ELR (cell line): ENCODE data around the gene MYO1B.

Experiments used
- DNase-seq: peaks from one replicate; pipeline ENCODE4 v3.0.0-alpha.2; 2015; ENCODE audit warnings: low read depth

Gene MYO1B

GRCh38 chr2:191245046-191245868 is at the start of gene MYO1B:
MYO1B (plus strand) TSS chr2:191245404; CDS start chr2:191276896, 31,492 bp downstream.
- peak; percentile 88 for DNase-seq

DNA sequence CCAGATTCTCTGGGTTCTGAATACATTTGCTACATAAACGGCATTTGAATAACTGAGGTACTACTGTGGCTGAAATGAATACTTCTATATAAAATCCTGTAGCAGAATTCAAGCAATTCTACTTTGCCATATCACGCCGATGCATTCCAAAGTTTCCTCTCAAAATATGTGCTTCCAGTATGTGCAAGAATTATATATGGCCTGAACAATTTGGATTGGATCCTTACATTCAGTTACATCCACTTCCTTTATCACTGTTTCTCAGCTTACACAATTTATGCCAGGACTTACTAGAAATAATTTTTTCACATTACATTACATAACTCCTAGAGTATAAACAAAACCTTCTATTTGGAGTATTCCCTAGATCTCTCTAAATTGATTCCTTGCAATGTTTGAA is 48.1 kb upstream of the MYO1B start:
- no peak for DNase-seq

DNA sequence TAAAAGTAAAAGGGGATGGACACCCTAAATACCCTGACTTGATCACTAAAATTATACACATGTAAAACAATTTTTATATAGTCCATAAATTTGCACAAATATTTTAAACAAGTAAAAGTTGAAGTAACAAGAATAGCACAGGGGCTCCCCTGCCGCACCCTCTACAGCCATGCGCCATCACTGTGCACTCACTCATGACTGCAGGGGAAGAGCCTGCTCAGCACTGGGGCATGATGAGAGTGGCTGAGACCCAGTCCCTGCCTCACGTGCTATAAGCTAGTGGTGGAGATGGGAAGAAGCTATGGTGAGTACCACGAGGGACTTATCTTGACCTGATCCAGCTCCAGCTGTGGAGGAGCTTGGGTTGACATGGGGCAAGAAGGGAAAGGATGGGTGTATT is 46.9 kb upstream of the MYO1B start:
- DNase-seq: no peak

DNA sequence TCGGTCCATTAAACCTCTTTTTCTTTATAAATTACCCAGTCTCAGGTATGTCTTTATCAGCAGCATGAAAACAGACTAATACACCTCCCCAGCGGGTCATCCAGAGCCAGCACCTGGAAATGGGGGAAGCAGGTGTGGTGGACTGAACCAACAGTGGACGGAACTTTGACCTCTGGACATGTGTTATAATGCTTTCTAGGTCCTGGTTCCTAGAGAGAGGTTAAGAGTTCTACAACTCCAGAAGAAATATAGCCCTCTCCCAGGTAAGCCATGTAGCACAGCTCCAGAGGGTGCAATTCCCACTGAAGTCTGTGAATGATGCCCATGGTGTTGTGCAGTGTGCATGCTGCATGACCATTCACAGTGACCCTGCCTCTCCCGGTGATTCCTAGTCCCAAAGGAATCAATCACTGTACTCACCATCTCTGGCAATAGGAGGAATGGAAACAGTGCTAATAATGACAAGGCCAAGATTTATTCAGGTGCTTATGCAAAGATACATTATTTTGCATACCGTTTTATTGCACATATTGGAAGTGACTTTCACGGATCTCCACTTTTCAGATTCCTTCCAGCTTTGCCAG is 45.2 kb upstream of the MYO1B start:
- no peak for DNase-seq

- DNase-seq: no peak
Observed at GRCh38 chr2:191200910-191201309, 44.3 kb upstream of the MYO1B start.

DNA sequence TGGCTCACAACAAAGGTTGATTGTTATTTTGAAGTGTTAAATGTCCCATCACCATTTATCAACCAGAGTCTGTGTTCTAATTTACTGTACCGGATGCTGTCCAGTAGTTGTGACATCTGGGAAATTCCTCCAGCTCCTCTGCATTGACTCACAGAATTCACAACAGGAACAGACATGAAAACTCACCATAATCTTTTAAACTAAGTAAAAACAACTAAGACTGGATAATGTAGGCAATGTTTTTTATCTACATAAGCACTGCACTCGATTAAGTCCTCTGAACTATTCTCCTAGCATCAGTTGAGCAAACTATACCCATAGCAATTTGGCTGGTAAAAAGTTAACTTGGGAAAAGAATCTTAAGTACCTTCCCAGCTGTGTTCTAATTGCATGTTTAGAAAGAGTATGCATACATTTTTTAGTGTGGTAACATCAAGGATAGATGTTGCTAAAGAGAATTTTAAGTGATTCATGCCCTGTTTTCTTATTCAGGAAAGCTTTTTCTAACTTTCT is 42.9 kb upstream of the MYO1B start:
- DNase-seq: peak; percentile 87

- peak; percentile 65 for DNase-seq
Observed at GRCh38 chr2:191202881-191203397, 42.3 kb upstream of the MYO1B start.

DNA sequence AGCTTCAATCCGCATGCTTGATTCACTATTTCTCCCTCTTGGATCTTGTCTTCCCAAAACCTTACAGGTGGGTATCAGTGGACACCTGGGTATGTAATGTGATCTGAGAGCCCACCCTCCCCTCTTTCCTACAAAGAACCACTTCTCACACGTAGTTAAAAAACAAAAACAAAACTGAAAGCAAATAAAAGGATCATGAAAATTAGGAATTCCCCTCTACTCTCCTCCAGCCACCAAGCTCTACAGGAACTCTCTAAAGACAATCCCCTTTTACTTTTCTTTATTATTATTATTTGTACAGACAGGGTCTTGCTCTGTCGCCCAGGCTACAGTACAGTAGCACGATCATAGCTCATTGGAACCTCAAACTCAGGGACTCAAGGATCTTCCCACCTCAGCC is 40.8 kb upstream of the MYO1B start:
- DNase-seq: no peak

GRCh38 chr2:191206613-191207471 is 38.4 kb upstream of the MYO1B start:
- no peak for DNase-seq

DNA sequence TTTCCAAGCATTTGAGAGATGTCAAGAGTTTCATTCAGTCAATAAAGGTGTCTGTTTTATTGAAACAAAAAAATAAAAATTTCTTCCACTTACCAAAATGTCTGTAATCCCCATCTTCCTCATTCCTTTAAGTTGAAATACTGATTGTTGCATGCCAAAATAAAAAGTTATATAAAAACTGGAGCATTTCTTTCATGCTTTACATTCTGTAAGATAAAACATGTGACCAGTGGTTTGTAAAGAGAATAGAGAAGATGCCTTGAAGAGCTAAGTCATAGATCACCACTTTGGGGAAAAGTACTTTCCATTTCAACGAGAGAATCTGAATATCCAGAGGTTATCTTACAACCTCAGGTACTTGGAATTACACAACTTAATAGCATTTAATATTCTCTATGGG is 35.9 kb upstream of the MYO1B start:
- no peak for DNase-seq

DNA sequence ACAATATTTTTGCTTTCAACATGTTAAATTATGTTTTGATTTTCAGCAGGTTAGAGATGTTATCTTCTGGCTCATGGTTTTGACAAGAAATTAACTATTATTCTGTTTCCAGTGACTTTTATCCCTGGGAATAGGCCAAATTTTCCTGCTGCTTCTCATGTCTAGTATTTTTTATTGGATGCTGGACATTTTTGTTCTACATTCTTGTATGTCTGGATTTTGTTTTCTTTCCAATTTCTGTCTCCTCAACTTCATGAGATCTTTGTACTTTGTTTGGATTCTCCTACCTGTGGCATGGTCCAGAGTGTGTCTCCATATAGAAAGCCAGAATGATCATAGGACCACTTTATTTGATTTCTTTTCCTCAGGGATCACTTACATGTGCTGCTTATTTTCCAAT is 33.1 kb upstream of the MYO1B start:
- DNase-seq: no peak

- no peak for DNase-seq
Observed at GRCh38 chr2:191213333-191213732, 31.9 kb upstream of the MYO1B start.

- no peak for DNase-seq
Observed at GRCh38 chr2:191215230-191215629, 30.0 kb upstream of the MYO1B start.

GRCh38 chr2:191215666-191216065 is 29.5 kb upstream of the MYO1B start:
- DNase-seq: no peak

DNA sequence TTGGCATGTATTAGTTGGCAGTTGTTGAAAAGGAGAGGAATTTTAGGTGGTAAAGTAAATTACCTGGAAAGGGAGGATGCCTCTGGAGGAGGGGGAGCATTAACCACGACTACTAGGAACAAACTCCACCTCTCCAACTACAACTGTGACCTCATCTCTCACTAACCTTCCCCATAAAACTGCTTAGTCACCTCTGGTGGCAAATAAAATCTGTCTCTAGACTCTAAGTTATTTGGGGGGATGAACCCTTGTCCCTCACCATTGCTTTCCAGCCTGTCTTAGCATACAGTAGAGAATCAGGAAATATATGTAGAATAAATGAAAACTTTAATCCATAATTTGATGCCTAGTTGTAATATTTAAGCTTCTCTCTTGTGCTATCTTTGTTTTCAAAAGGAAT is 27.6 kb upstream of the MYO1B start:
- peak; percentile 82 for DNase-seq

GRCh38 chr2:191218292-191218898 is 26.8 kb upstream of the MYO1B start:
- peak; percentile 82 for DNase-seq

DNA sequence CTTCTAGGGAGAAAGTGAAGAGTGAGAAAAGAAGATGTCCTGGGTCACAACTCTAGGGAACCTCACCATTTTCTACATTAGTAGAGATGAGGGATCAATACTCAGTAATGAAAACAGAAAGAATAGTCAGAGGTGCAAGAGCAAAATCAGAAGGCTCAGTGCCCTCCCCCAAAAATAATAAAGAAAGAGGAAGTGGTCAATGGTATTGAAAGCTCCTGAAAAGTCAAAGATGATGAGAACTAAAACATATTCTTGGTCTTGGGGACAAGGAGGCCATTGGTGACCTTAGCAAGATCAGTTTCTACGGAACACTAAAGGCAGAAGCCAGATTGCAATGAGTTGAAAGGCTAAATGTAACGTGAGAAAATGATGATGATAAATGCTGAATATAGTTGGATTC is 24.5 kb upstream of the MYO1B start:
- DNase-seq: no peak

- DNase-seq: no peak
Observed at GRCh38 chr2:191221666-191222065, 23.5 kb upstream of the MYO1B start.

DNA sequence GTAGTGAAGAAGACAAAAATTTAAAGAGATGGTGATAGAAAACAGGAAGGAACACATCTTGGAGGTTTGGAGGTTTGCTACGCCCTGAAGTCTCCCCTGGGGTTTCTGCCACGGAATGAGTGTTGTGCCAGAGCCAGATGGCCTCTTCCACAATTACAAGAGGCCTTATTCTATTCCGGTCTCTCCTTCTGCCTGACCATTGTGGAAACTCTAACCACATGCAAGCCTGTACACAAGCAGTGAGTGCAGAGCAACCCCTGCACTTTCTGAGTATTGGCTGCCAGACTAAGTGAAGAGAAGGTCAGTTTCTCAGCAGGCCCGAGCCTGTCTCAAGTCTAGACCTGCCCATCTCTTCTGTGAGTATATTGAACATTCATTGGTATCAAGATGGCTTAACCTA is 22.7 kb upstream of the MYO1B start:
- DNase-seq: no peak

GRCh38 chr2:191222952-191223351 is 22.3 kb upstream of the MYO1B start:
- DNase-seq: no peak

DNA sequence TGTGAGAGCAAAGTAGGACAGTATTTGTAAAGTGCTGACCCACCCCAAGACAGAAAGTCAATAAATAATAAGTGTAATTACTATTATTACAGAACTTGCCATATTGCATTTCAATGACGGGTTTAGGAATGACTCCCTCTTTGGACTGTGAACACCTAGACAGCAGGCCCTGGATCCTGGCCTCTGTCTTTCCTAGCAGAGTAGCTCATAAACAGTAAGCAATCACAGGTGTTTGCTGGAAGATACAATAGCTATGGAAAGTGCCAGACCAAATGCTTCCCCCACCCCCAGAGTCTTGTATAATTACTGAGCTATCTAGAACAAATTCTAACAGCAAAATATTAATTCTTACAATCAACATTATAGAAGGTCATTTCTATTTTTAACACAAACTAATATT is 20.1 kb upstream of the MYO1B start:
- DNase-seq: no peak

DNA sequence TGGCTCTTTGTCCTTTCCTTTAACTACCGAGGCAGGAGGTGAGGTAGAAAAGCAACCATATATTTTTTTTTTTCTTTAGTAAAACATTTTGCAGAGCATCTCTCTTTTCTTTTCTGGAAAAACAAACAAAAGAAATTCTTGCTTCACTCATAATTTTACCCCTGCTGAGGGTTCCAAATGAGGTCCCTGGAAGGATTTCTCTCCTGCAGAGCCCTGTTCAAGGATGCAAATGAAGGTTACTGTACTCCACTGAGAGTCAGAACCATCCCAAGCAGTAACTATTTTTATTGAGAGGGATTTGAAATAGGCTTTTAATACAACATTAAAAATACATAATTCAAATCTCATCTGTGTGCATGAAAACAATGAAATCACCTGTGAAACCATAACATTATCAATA is 19.5 kb upstream of the MYO1B start:
- DNase-seq: no peak
